K562 (cell line): ENCODE data around the gene AHCYL2. TPM values are rescaled to one million over a fixed set of nuclear protein-coding genes. Genes with fewer than 3 reads are reported as not detected.

Source experiments
- ATAC-seq: fragments of 200-7000 bp; cut with Tn5 transposase; 3 replicates; pipeline ENCODE4 v1.9.1; 2020; ENCODE audit warnings: moderate library complexity
- BruUV-seq: library from RNA; stranded (reverse); fragments of 400-500 nt; replicated peaks from 2 replicates; lab custom pipeline; 2021; lab: Mats Ljungman, UMichigan
- CTCF ChIA-PET: fragments of 300-600 bp; formaldehyde crosslinking; extraction: SDS; loops from one replicate; lab custom pipeline; 2021; ENCODE audit warnings: low intra/inter-chr PET ratio; lab: Yijun Ruan, JAX
- POLR2A ChIA-PET: fragments of 300-600, 350-650 bp; sonication (Branson Sonifier 250); formaldehyde crosslinking; extraction: SDS; loops from one replicate; lab custom pipeline; 2021; ENCODE audit warnings: antibody characterized with exemption, inconsistent platforms; lab: Yijun Ruan, JAX
- DNase-seq, 4 experiments: peaks; one replicate each; pipeline versions ENCODE4 v3.0.0 to v3.0.0-alpha.2; 2011 to 2018; ENCODE audit warnings: low spot score in 3 of 4, mixed read lengths in 3 of 4; ENCODE audit errors: extremely low read depth in 1 of 4
- FAIRE-seq: peaks from 2 replicates; lab custom pipeline; 2011; peaks lifted over from hg19 to GRCh38; lab: Jason Lieb, UNC
- H2AFZ ChIP-seq: 2 replicates; pipeline ENCODE4 v1.6.0; 2011; ENCODE audit warnings: low read depth, low read length, control low read depth, inconsistent platforms
- H3K27ac ChIP-seq: fragments of 200-600 bp; 3 replicates; pipeline ENCODE4 v1.8.0; 2011; ENCODE audit warnings: low read depth, mild to moderate bottlenecking, control low read depth, inconsistent platforms, low read length, moderate library complexity, mixed read lengths; ENCODE audit errors: extremely low read depth
- H3K27me3 ChIP-seq, 2 experiments: fragments of 300-600 bp in 1 of 2; 2 replicates in 1 of 2; 3 replicates in 1 of 2; pipeline versions ENCODE4 v1.6.0 to v1.8.0; 2011; ENCODE audit warnings: inconsistent platforms in 2 of 2, low read length in 2 of 2, mild to moderate bottlenecking in 1 of 2, mixed read lengths in 1 of 2, moderate library complexity in 1 of 2; ENCODE audit not compliant: control insufficient read depth in 2 of 2, insufficient read depth in 2 of 2
- H3K36me3 ChIP-seq: fragments of 300-600 bp; 3 replicates; pipeline ENCODE4 v1.8.0; 2011; ENCODE audit warnings: mild to moderate bottlenecking, low read length, inconsistent platforms; ENCODE audit not compliant: control insufficient read depth, insufficient read depth
- H3K4me1 ChIP-seq, 2 experiments: fragments of 200-600 bp in 1 of 2; replicated peaks in 1 of 2; 2 replicates in 1 of 2; 3 replicates in 1 of 2; pipeline versions ENCODE4 v1.5.1 to v1.8.0; 2011; ENCODE audit warnings: inconsistent platforms in 2 of 2, low read length in 2 of 2, mild to moderate bottlenecking in 1 of 2, mixed read lengths in 1 of 2, moderate library complexity in 1 of 2; ENCODE audit not compliant: control insufficient read depth in 2 of 2, insufficient read depth in 2 of 2
- H3K4me2 ChIP-seq: 2 replicates; pipeline ENCODE4 v1.6.1; 2011; ENCODE audit warnings: low read length, control low read depth, inconsistent platforms, mixed read lengths; ENCODE audit not compliant: insufficient read depth
- H3K4me3 ChIP-seq: fragments of 200-600 bp; sonication (generic), shearing (Covaris generic); 2 replicates; pipeline ENCODE4 v1.5.1; 2016; ENCODE audit warnings: control low read depth, inconsistent platforms
- H3K79me2 ChIP-seq: fragments of 200-600 bp; 3 replicates; pipeline ENCODE4 v1.8.0; 2011; ENCODE audit warnings: low read length, inconsistent platforms; ENCODE audit not compliant: control insufficient read depth, insufficient read depth
- H3K9ac ChIP-seq, 2 experiments: 2 replicates each; pipeline versions ENCODE4 v1.6.0 to v1.6.1; 2011; ENCODE audit warnings: low read depth in 2 of 2, low read length in 2 of 2, control low read depth in 1 of 2, inconsistent platforms in 1 of 2, mild to moderate bottlenecking in 1 of 2, mixed read lengths in 1 of 2; ENCODE audit not compliant: insufficient read depth in 1 of 2
- H3K9me1 ChIP-seq: one replicate; pipeline ENCODE4 v1.6.0; 2011; ENCODE audit warnings: inconsistent platforms, mild to moderate bottlenecking, low read length, moderate library complexity; ENCODE audit not compliant: control insufficient read depth, insufficient read depth
- H3K9me3 ChIP-seq: replicated peaks from 2 replicates; pipeline ENCODE4 v1.5.1; 2011; ENCODE audit warnings: low read depth, low read length, inconsistent platforms; ENCODE audit not compliant: control insufficient read depth, insufficient read depth
- H4K20me1 ChIP-seq: replicated peaks from 2 replicates; pipeline ENCODE4 v1.6.1; 2011; ENCODE audit warnings: low read length, inconsistent platforms, mixed read lengths; ENCODE audit not compliant: control insufficient read depth, insufficient read depth
- CTCFL ChIP-seq: IDR thresholded peaks from 2 replicates; pipeline ENCODE4 v1.6.1; 2011; ENCODE audit warnings: borderline replicate concordance, low read depth, mild to moderate bottlenecking, moderate library complexity, low read length; ENCODE audit not compliant: insufficient read depth, poor library complexity, severe bottlenecking
- ILF3 ChIP-seq: fragments of 450-650 bp; IDR thresholded peaks from 2 replicates; pipeline ENCODE4 v1.6.1; 2018; ENCODE audit warnings: antibody characterized with exemption, mild to moderate bottlenecking, moderate library complexity, borderline replicate concordance
- RBM34 ChIP-seq: fragments of 200-400 bp; formaldehyde crosslinking; IDR thresholded peaks from 2 replicates; pipeline ENCODE4 v1.6.1; 2018; ENCODE audit warnings: low read length, borderline replicate concordance; ENCODE audit not compliant: insufficient read depth
- SMAD3 ChIP-seq: fragments of 450-650 bp; formaldehyde crosslinking; conservative IDR thresholded peaks from 2 replicates; pipeline ENCODE4 v1.4.0; 2020; ENCODE audit warnings: mild to moderate bottlenecking
- UBTF ChIP-seq, 2 experiments: IDR thresholded peaks; 2 replicates each; pipeline ENCODE4 v1.6.1; 2012; ENCODE audit warnings: improper control_type of control experiment in 2 of 2, low read depth in 2 of 2, low read length in 2 of 2, borderline replicate concordance in 1 of 2
- ZNF24 ChIP-seq: fragments of 450-650 bp; IDR thresholded peaks from 2 replicates; pipeline ENCODE4 v1.6.1; 2016
- ZNF586 ChIP-seq: fragments of 450-650 bp; formaldehyde crosslinking; conservative IDR thresholded peaks from 2 replicates; pipeline ENCODE4 v1.4.0; 2020; ENCODE audit warnings: mild to moderate bottlenecking, moderate library complexity
- WGBS: fragments of 100-300 bp; shearing (Covaris generic); methylation state at CpG from one replicate; pipeline ENCODE4 v1.1.6; 2016; ENCODE audit warnings: low coverage, mixed read lengths; ENCODE audit not compliant: insufficient coverage; ENCODE audit errors: missing lambda C conversion rate; 5-methylcytosine and 5-hydroxymethylcytosine counted together
- in situ Hi-C: fragments of 300-500 bp; cut with MboI; formaldehyde crosslinking; loops from 4 replicates; pipeline ENCODE4 v1.15.0; 2018; ENCODE audit warnings: inconsistent platforms, mixed read lengths
- intact Hi-C: fragments of 100-400 bp; cut with micrococcal nuclease; formaldehyde crosslinking; loops from 2 replicates; pipeline ENCODE4 v1.14.2; 2022
- polyA plus RNA-seq, 8 experiments: library from polyadenylated mRNA; depleted of rRNA in 4 of 8; stranded (reverse) in 5 of 8; unstranded in 3 of 8; fragments of >200 nt; fragmentation: Nextera tagmentation in 2 of 8; fragmentation: Illumina TruSeq in 1 of 8; extraction: Ambion mirVana in 2 of 8; extraction: Trizol in 1 of 8; gene quantifications; 2 replicates each; pipeline versions ENCODE4 v1.2.1 to v1.2.3, GENCODE V29; 2011 to 2014; ENCODE audit warnings: inconsistent platforms in 1 of 8, missing spikeins in 1 of 8
- total RNA-seq, 7 experiments: library from RNA; depleted of rRNA in 6 of 7; stranded (reverse); fragments of >200 nt in 6 of 7; fragmentation: Illumina TruSeq in 2 of 7; extraction: Trizol in 2 of 7; gene quantifications; 2 replicates each; pipeline versions ENCODE4 v1.2.1 to v1.2.3, GENCODE V29; 2011 to 2021; ENCODE audit warnings: low replicate concordance in 1 of 7
- TF ChIP-seq, protein P1 (sequence below): sonication (generic); formaldehyde crosslinking; IDR thresholded peaks from 2 replicates; pipeline ENCODE4 v1.4.0; 2020; ENCODE audit warnings: mild to moderate bottlenecking, missing genetic modification reagents
- TF ChIP-seq, protein P2 (sequence below): fragments of 250-450 bp; sonication (Bioruptor Pico); IDR thresholded peaks from 2 replicates; pipeline ENCODE4 v1.8.0; 2022; ENCODE audit warnings: moderate library complexity, mild to moderate bottlenecking, inconsistent platforms

Gene AHCYL2
- total and polyA plus RNA-seq, 9 of the 15 experiments (the other 6 are each of a cell fraction or from before 2014, with no cell fraction given): 0.93 to 10.5 (median 5.2) TPM

DNA sequence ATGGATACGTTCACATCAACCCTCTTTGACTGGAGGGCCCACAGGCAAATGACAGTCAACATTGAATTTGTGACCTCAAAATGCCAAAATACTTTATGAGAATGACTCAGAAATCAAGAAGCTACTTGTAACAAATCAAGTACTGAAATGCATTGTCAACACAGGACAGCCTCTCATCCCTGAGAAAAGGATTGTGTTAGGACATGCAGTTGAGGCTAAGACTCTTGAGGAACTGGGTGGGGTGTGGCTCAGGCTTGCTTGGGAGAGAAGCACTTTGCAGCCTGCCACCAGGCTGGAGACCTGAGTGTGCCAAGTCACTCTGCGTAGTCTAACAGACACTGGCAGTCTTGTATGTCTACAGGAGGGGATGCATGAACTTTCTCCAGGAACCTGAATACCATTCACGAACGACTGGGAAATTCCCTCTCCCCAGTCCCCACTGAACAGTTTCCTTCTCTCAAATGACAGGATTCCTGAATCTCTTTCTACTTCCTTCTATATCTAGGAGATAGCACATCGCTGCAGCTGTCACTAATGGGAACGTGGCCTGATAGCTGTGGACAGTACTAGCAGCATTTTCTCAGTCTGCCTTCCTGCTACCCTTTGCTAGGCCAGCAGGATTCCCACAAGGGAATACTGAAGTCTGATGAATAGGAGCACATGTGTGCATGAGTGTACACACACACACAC is 39.7 kb upstream of the AHCYL2 start:
- Histone ChIP-seq H3K9me3 (no peaks in the 10 kb centered on the region), H3K79me2 (no peaks in the 10 kb centered on the region), H3K36me3 (no peaks in the 10 kb centered on the region), H3K27ac (no peak overlapping the region), H4K20me1 (no peaks in the 10 kb centered on the region; the same call in 1 of the 2 replicates), H3K4me2 (no peak overlapping the region), H3K4me3 (no peak overlapping the region), H3K4me1 (peaks cover 0 to 13% of the 10 kb centered on the region in 2 experiments; a peak in 2 of 5 replicates), H3K27me3 (peaks cover 55 to 56% of the 10 kb centered on the region in 2 experiments), H3K9me1 (no peaks in the 10 kb centered on the region), H3K9ac (no peak overlapping the region), H2AFZ (no peak overlapping the region)
- CTCF ChIA-PET: no interaction called here
- POLR2A ChIA-PET: interaction anchor here (0.8 kb wide), 1 partner anchor 12 kb away, joined by 3 read pairs; no protein-coding TSS in a partner anchor
- no peak for ATAC-seq
- no peak for FAIRE-seq
- intact Hi-C loops: no loop called here
- in situ Hi-C loops: no loop called here
- peak in 1 of 4 experiments; percentile 10 for DNase-seq
- WGBS: 1% methylated on average over 6 of the region's 6 CpGs
- no TSS peak for BruUV-seq
- TF ChIP-seq CTCFL (no peak), ILF3 (no peak), ZNF24 (no peak), ZNF586 (CRISPR knock-in tag) (no peak), RBM34 (no peak), UBTF (IDR thresholded peaks at IDR 0.05; ENCODE audit: borderline replicate concordance in 1 of 2, low read depth in 2 of 2, low read length in 2 of 2) (no peak), SMAD3 (CRISPR knock-in tag) (no peak)
- TF ChIP-seq, protein P1, sequence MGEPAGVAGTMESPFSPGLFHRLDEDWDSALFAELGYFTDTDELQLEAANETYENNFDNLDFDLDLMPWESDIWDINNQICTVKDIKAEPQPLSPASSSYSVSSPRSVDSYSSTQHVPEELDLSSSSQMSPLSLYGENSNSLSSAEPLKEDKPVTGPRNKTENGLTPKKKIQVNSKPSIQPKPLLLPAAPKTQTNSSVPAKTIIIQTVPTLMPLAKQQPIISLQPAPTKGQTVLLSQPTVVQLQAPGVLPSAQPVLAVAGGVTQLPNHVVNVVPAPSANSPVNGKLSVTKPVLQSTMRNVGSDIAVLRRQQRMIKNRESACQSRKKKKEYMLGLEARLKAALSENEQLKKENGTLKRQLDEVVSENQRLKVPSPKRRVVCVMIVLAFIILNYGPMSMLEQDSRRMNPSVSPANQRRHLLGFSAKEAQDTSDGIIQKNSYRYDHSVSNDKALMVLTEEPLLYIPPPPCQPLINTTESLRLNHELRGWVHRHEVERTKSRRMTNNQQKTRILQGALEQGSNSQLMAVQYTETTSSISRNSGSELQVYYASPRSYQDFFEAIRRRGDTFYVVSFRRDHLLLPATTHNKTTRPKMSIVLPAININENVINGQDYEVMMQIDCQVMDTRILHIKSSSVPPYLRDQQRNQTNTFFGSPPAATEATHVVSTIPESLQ: no peak
- TF ChIP-seq, protein P2, sequence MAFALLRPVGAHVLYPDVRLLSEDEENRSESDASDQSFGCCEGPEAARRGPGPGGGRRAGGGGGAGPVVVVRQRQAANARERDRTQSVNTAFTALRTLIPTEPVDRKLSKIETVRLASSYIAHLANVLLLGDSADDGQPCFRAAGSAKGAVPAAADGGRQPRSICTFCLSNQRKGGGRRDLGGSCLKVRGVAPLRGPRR: no peak
